Stimulated activated CD4-positive, alpha-beta T cell treated with anti-CD3 and anti-CD28 coated beads, Interleukin-4, amount 100 ng/mL, for 48 hours (primary cell): Measurements from ENCODE around the gene MYMK.

Experiments
- DNase-seq, 2 donors: peaks; one replicate each; pipeline ENCODE4 v3.0.0-alpha.2; 2020; ENCODE audit warnings: low read depth in 2 of 2

MYMK gene

GRCh38 chr9:133505186-133505830, 19.5 kb downstream of the MYMK start:
- DNase-seq = no peak

DNA sequence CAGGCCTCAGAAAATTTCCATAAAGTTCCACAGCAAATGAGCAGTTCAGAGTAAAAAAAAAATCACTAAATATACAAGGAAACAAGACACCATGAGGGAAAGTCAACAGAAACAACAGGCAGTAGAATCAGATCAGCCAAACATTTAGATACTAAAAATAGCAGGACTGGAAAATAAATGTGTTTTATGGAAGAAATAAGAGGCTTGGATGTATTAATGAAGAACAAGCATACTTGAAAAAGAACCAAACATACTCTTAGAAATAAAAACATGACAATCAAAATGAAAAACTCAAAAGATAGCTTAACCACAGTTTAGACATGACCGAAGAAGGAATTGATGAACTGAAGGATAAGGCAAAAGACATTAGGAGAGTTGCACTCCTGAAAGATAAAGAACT, 22.6 kb downstream of the MYMK start:
- no peak for DNase-seq

GRCh38 chr9:133499892-133500270, 24.9 kb downstream of the MYMK start:
- no peak for DNase-seq

DNA sequence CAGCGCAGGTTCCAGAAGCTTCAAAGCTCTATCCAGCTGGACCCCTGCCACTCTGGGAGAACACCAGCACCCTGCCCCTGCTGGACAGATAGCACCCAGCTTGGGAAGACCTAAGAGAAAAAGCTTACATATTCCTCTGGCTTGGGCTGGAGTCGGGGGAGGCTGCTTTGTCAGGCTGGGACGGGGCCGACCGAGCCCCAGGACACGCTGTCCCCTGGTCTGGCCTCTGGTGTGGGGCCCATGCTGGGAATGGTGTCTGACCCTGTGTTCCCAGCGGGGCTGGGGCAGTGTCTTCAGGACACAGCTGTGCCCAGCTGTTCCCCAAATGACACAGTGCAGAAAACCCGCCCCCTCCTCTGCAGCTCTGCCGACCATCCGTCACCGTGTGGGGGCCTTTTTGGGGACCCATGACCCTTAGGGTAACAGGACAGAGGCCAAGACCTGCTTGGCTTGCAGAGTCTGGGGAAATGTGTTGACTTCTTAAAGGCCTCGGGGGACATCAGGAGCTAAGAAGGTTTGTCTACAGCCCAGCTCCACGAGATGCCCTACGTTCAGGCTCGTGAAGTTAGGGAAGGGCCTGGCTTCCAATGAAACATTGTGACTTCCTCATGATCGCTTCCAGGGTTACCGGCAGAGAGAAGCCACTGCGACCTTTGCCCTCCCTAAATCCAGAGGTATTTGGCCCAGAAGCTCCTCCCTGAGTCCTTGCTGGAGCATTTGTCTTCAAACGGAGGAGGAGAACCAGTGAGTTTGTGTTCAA, 25.4 kb downstream of the MYMK start:
- no peak for DNase-seq

- no peak for DNase-seq
Measured at GRCh38 chr9:133496861-133497842, 27.6 kb downstream of the MYMK start.

- no peak for DNase-seq
Measured at GRCh38 chr9:133495327-133496293, 29.1 kb downstream of the MYMK start.

DNA sequence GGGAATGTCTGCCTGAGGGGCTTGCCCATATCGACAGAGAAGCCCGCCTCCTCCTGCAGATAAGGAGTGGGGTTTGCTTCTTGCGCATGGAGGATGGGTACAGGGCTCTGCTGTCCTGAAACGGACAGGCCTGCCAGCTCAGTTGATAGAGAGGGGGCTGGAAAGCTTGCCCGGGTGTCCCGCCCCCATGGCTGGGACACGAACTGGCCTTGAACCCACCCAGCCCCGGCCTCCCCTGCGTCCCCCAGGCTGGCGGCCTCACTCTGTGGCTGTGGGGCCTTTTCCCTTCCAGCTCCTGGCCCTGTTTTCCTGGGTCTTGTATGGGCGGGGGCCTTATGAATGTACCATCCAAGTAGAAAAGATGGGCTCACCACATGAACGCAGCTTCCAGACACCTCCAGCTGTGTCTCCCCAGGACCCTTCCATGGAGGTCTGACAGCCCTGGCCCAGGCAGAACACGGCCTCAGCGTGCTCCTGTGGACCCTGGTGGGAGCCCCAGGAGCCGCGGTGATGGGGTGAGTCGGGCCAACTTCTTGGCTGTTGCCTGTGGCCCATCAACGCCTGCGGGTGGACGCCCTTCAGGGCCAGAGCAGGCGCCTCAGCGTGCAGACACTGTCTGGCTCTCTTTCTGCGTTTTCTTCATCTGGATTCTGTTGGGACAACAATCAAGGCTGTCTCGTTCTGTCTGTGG, 30.0 kb downstream of the MYMK start:
- DNase-seq = no peak

DNA sequence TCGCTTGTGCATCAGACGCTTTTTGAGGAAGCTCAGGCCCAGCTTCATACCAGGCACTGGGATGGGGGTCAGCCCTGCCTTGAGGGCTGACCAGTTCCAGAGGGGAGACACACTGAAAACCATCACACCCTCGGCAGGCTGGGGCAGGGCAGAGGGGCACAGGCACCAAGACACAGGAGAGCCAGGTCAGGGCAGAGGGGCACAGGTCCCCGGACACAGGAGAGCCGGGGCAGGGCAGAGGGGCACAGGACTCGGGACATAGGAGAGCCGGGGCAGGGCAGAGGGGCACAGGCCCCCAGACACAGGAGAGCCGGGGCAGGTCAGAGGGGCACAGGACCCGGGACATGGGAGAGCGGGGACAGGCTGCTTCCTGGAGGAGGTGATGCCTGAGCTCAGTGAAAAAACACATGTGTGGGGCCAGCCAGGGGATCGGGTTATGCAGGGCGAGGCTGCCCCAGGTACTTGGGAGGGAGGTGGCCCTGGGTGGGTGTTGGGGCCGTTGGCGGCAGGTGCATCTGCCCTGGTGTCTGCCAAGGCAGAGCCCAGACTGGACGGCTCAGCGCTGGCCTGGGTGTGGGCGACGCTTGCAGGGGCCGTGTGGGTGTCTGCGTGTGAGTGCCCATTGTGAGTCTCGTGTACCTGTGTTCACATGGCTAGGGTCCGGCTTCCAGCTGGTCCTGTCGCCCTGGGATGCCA, 30.8 kb downstream of the MYMK start:
- DNase-seq = no peak

- DNase-seq = no peak
Measured at GRCh38 chr9:133493428-133493827, 31.3 kb downstream of the MYMK start.

DNA sequence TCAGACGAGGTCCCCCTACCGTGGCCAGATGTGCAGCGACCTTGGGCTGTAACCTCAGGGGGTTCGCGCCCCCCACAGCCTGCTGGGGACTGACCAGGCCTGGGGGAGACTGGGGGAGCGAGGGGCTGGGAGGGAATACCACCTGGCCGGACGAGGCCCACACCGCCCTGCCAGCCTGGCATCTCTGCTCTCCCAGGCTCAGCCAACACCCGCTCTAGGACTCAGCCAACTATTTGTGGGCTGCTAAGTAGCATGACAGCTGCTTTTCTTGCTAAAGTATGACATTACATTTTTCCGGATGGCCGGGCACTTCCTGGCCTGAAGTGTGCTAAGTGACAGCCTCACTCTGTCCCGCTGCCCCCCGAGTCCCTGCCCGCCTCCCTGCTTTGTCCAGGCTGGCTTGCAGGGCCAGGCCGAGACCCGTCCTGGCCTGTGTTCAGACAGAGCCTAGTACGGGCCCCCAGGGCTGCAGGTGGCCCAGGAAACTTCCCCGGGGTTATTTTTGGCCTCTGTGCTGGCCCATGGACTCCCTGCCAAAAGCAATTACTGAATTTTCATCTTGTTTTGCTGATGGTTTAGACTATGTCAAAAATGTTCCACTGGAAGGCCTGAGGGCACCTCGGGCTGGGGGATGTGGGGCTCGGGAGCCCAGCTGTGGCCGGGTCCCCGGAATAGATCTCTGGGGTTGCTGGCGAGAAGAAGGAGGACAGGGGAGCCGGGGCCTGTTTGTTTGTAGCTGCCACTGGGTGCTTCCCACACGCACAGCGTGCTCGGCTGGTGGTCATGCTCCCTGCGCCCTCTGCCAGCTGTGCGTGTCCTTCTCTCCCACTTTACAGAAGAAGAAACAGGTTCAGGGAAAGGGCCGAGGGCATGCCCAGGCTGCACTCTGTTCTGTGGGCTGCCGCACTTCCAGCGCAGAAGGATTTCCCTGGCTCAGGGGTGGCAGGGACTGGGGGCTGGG, 32.4 kb downstream of the MYMK start:
- no peak for DNase-seq

DNA sequence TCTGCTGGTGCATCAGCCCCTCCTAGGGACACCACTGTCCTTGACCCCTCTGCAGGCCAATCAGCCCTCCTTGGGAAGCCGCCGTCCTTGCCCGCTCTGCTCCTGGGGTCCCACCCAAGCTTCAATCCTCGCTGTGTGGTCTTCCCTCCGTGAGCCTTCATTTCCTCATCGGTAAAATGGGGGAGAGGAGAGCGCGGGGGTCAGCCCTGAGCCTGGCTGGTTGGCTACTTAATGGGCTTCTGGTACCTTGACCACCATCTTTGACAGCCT, 33.2 kb downstream of the MYMK start:
- no peak for DNase-seq

GRCh38 chr9:133490865-133491655, 33.7 kb downstream of the MYMK start:
- no peak for DNase-seq

GRCh38 chr9:133490201-133490681, 34.5 kb downstream of the MYMK start:
- no peak for DNase-seq

DNA sequence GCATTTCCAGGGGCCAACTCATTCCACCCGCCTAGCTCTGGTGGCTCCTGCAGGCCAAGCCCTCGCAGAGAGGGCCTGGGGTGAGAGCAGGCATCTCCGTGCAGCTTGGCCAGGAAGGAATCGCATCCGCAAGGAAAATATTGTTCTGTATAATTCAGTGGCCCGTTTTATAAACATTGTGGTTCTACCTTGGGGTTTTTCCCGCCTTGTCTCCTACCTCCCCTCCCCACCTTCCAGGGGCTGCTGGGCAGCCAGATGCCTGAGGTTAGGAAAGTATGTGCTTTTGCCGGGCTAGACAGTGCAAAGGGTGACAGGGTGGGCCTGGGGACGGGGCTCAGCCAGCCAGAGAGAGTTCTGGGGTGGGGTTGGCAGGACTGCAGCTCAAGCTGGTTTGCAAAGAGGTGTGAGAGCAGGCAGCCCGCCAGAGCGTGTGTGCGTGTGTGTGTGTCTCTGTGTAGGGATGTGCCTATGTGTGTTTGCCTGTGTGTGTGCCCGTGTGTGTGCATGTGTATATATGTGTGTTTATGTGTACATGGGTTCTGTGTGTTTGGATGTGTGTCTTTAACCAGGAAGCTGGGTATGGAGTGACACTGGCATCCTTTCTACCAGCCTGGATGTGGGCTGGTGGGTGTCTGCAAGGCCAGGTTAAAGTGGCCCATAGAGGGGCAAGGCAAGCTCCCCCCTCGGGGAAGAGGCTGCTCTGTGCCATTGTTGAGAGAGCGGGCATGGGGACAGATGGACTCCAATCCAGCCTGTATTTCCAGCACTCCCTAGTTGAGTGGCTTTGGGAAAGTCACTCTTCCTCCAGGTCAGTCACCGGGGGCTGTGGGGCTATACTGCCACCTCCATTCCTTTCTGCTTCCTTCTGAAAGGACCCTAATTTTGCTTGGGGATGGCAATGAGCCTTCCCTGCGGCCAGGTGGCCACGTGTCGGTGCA, 35.2 kb downstream of the MYMK start:
- no peak for DNase-seq

DNA sequence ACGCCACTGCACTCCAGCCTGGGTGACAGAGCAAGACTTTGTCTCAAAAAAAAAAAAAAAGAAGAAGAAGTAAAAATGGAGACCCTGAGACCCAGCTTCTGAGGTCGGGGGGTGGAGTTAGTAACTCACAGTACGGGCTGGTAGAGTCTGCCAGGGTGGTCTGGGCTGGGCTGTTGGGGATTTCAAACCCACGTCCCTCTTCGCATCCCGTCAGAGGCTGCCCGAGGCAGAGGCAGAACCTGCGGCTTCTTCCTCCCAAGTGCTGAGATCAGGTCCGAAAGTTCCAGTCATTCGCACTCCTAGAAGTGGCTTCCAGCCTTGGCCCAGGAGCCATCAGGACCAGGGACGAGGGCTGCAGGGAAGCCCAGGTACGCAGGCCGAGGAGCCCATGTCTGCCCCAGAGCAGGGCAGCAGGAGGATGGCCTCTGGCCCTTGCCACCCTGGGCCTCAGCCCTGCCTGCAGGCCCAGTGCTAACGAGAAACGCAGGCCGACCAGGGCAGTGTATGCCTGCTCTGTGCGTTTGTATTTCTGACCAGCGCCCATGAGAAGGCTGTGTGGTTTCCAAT, 36.0 kb downstream of the MYMK start:
- DNase-seq = no peak

DNA sequence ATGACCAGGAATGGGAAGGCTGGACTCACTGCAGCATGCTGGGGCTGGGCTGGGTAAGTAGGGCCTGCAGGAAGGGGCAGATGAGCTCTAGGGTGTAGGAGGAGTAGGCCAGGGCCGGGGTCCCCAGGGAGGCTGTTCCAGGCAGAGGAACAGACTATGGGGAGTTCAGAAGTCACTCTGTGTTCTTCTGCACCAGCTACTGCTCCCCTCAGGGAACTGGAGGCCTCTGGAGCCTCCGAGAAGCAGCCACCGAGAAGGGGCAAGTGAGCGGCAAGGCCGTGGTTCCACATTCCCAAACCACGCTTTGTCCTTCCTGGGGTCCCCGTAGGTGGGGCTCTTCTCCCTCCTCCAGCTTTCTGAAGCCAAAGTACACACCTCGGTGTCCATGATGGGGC, 37.4 kb downstream of the MYMK start:
- DNase-seq = no peak
